ENCODE measurements around the gene PBX3. TPM values are rescaled to one million over a fixed set of nuclear protein-coding genes. Genes with fewer than 3 reads are reported as not detected.

PBX3 gene
- total and polyA plus RNA-seq, 2 of the 13 experiments (the other 11 are each of a cell fraction or from before 2014, with no cell fraction given) = 6.0 to 11.2 TPM

DNA sequence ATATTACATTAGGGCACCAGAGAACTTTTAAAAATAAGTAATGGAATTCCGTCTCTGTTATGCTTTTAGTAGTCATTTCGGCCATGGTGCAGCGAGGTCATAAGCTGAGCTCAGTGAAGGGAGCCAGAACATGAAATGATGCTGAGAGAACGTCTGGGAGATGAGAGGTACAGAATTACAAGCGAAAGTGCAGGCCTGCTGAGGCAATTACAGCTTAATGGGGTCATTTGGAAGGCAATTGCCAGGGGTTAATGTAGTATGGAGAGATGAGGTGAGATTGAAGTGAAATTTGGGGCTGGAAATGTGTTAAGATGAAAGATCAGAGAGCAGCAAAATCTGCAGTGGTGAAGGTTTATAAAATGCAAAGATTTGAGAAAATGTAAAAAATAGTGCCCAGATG is 96.5 kb downstream of the PBX3 start (continued):
- TF ChIP-seq TERF1 (CRISPR knock-in tag; IDR thresholded peaks at IDR 0.05) = no peak
- TF ChIP-seq SRSF1 (optimal IDR thresholded peaks at IDR 0.05; ENCODE audit: low read depth, low read length) = no peak
- TF ChIP-seq SNAPC2 (CRISPR knock-in tag; IDR thresholded peaks at IDR 0.05) = no peak
- TF ChIP-seq ZBED4 (CRISPR knock-in tag; IDR thresholded peaks at IDR 0.05; ENCODE audit: borderline replicate concordance) = no peak
- TF ChIP-seq MED8 (CRISPR knock-in tag; IDR thresholded peaks at IDR 0.05; ENCODE audit: insufficient replicate concordance) = no peak

- H4K20me1 ChIP-seq (ENCODE audit: insufficient read depth, low read length) = no peaks in the 10 kb centered on the region
- H3K36me3 ChIP-seq (replicated peaks in 1 of 2; ENCODE audit: control insufficient read depth in 1 of 2, insufficient read depth in 2 of 2, low read length in 2 of 2) = no peaks in the 10 kb centered on the region
- no peaks in the 10 kb centered on the region for H3K9me3 ChIP-seq (ENCODE audit: low read length)
- in situ Hi-C loops (cut with HindIII; ENCODE audit: extremely low pct_ligation_motif_present, low pct_unique_long_range_greater_than_20kb) = no loop called here
- H3K4me1 ChIP-seq (ENCODE audit: insufficient read depth, low read length) = peaks cover 9% of the 10 kb centered on the region
- H2AFZ ChIP-seq (ENCODE audit: low read length) = no peak overlapping the region
- ChIA-PET CTCF (ENCODE audit: low intra/inter-chr PET ratio, low total read pairs) (no interaction called here), POLR2A (no interaction called here)
- DNase-seq (ENCODE audit: low spot score) (no peak), FAIRE-seq (no peak), ATAC-seq (no peak)
- intact Hi-C loops (cut with micrococcal nuclease; ENCODE audit: unreplicated experiment) = no loop called here
- H3K4me3 ChIP-seq (replicated peaks in 1 of 3; ENCODE audit: insufficient read depth in 1 of 3, low read depth in 2 of 3, low read length in 3 of 3) = no peak overlapping the region
- H3K27me3 ChIP-seq (ENCODE audit: control insufficient read depth in 1 of 2, insufficient read depth in 2 of 2, low read length in 2 of 2) = no peaks in the 10 kb centered on the region
- H3K4me2 ChIP-seq (ENCODE audit: low read depth, low read length) = no peak overlapping the region
- H3K79me2 ChIP-seq (ENCODE audit: insufficient read depth, low read length) = no peaks in the 10 kb centered on the region
- no peak overlapping the region for H3K27ac ChIP-seq (ENCODE audit: extremely low read length, insufficient read depth, low read length)
- TF ChIP-seq KLF13 (CRISPR knock-in tag; IDR thresholded peaks at IDR 0.05) = no peak
- TF ChIP-seq PRMT3 (CRISPR knock-in tag; IDR thresholded peaks at IDR 0.05; ENCODE audit: borderline replicate concordance, low read depth) = no peak
- TF ChIP-seq MAZ (IDR thresholded peaks at IDR 0.05; ENCODE audit: borderline replicate concordance, low read depth, low read length) = no peak
- no peak for TF ChIP-seq MAZ (CRISPR knock-in tag; IDR thresholded peaks at IDR 0.05; ENCODE audit: low read depth)
- TF ChIP-seq SIN3A (IDR thresholded peaks at IDR 0.05; ENCODE audit: borderline replicate concordance, low read depth, low read length) = no peak
- no peak for TF ChIP-seq PAX8 (CRISPR knock-in tag; IDR thresholded peaks at IDR 0.05; ENCODE audit: borderline replicate concordance)
- TF ChIP-seq ZNF24 (IDR thresholded peaks at IDR 0.05) = no peak
- no peak overlapping the region for H3K9ac ChIP-seq (ENCODE audit: insufficient read depth, low read depth, low read length)
- WGBS (ENCODE audit: low lambda C conversion rate) = 94% methylated on average over 3 of the region's 3 CpGs
- BruUV-seq (replicated peaks) = no TSS peak
Measured at GRCh38 chr9:125844611-125845010, 97.4 kb downstream of the PBX3 start.

Data from HepG2 (cell line).